ENCODE data around the gene HMGXB3.
"Not testable (repeated sequence)": the region's sequence is repeated elsewhere in the genome, so short reads cannot be mapped to it uniquely, and the experiment has no call there.

HMGXB3 gene

GRCh38 chr5:150081541-150082283 is 81.2 kb downstream of the HMGXB3 start:
- no peak for TF ChIP-seq CTCF (conservative IDR thresholded peaks at IDR 0.05; ENCODE audit: low read depth)
- ChIA-PET CTCF (interaction anchor here (0.6 kb wide), 1 partner anchor 103 kb away, joined by 3 read pairs; no protein-coding TSS in a partner anchor), POLR2A (ENCODE audit: low non-redundant PET) (no interaction called here)
- no peak for DNase-seq (ENCODE audit: low spot score)
- no peak overlapping the region for H3K27ac ChIP-seq

GRCh38 chr5:150082374-150082773 is 81.8 kb downstream of the HMGXB3 start:
- POLR2A ChIA-PET (ENCODE audit: low non-redundant PET) = no interaction called here
- H3K27ac ChIP-seq = no peak overlapping the region
- DNase-seq (ENCODE audit: low spot score) = no peak
- no peak for TF ChIP-seq CTCF (conservative IDR thresholded peaks at IDR 0.05; ENCODE audit: low read depth)
- CTCF ChIA-PET = no interaction called here

GRCh38 chr5:150082889-150083288 is 82.3 kb downstream of the HMGXB3 start:
- no peak for TF ChIP-seq CTCF (conservative IDR thresholded peaks at IDR 0.05; ENCODE audit: low read depth)
- ChIA-PET POLR2A (ENCODE audit: low non-redundant PET) (no interaction called here), CTCF (no interaction called here)
- DNase-seq (ENCODE audit: low spot score) = no peak
- H3K27ac ChIP-seq = no peak overlapping the region

- POLR2A ChIA-PET (ENCODE audit: low non-redundant PET) = not testable (repeated sequence)
Measured at GRCh38 chr5:150084754-150085153, 84.2 kb downstream of the HMGXB3 start.

GRCh38 chr5:150085191-150085912 is 84.8 kb downstream of the HMGXB3 start:
- no peak for DNase-seq (ENCODE audit: low spot score)
- POLR2A ChIA-PET (ENCODE audit: low non-redundant PET) = interaction anchor here (0.5 kb wide), 1 partner anchor 12 kb away, joined by 3 read pairs; no protein-coding TSS in a partner anchor
- no peak overlapping the region for H3K27ac ChIP-seq
- TF ChIP-seq CTCF (conservative IDR thresholded peaks at IDR 0.05; ENCODE audit: low read depth) = no peak
- CTCF ChIA-PET = interaction anchor here (0.7 kb wide), 1 partner anchor 70 kb away, joined by 4 read pairs; no protein-coding TSS in a partner anchor

More at GRCh38 chr5:150084754-150085153, 84.2 kb downstream of the HMGXB3 start:
- DNase-seq (ENCODE audit: low spot score); H3K27ac ChIP-seq; CTCF ChIA-PET: not testable (repeated sequence)

- no peak for TF ChIP-seq CTCF (conservative IDR thresholded peaks at IDR 0.05; ENCODE audit: low read depth)
- ChIA-PET CTCF (interaction anchor here (0.7 kb wide), 1 partner anchor 71 kb away, joined by 4 read pairs; no protein-coding TSS in a partner anchor), POLR2A (ENCODE audit: low non-redundant PET) (interaction anchor here (0.5 kb wide), 1 partner anchor 12 kb away, joined by 3 read pairs; no protein-coding TSS in a partner anchor)
- DNase-seq (ENCODE audit: low spot score) = no peak
- no peak within 1 kb of the TSS for H3K27ac ChIP-seq
Measured at GRCh38 chr5:150085950-150086715, 85.6 kb downstream of the HMGXB3 start, which contains the start of gene CSF1R. CSF1R (minus strand) TSS chr5:150086554; CDS start chr5:150086427, 127 bp downstream.
